HG03175 (cell line): ENCODE measurements around the gene LCN12.

Experiments used
- ATAC-seq: cut with Tn5 transposase; IDR thresholded peaks from one replicate; pipeline ENCODE4 v1.9.1; 2021; ENCODE audit warnings: mild to moderate bottlenecking, moderate library complexity; ENCODE audit not compliant: unreplicated experiment

LCN12 gene

GRCh38 chr9:136957461-136957860 is 5.4 kb downstream of the LCN12 start:
- no peak for ATAC-seq

- no peak for ATAC-seq
Measured at GRCh38 chr9:136957901-136958300, 5.8 kb downstream of the LCN12 start.

DNA sequence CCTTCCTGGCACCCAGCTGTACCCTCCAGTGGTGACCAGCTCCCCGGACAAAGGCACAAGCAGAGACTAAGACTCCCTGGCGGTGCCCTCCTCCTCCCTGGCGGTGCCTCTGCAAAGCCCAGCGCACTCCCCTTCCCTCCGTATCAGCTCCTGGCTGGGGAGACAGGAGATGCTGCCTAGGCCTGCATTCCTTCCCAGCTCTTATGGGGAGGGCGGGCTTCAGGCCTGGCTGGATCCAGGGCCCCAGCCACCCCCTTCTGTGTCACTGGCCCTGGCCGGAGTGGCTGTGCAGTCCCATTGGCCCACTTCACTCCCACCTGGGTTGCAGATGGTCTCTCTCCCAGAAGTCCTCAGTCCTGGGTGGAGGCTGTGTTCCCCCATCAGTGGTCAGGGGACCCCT is 6.4 kb downstream of the LCN12 start:
- no peak for ATAC-seq

DNA sequence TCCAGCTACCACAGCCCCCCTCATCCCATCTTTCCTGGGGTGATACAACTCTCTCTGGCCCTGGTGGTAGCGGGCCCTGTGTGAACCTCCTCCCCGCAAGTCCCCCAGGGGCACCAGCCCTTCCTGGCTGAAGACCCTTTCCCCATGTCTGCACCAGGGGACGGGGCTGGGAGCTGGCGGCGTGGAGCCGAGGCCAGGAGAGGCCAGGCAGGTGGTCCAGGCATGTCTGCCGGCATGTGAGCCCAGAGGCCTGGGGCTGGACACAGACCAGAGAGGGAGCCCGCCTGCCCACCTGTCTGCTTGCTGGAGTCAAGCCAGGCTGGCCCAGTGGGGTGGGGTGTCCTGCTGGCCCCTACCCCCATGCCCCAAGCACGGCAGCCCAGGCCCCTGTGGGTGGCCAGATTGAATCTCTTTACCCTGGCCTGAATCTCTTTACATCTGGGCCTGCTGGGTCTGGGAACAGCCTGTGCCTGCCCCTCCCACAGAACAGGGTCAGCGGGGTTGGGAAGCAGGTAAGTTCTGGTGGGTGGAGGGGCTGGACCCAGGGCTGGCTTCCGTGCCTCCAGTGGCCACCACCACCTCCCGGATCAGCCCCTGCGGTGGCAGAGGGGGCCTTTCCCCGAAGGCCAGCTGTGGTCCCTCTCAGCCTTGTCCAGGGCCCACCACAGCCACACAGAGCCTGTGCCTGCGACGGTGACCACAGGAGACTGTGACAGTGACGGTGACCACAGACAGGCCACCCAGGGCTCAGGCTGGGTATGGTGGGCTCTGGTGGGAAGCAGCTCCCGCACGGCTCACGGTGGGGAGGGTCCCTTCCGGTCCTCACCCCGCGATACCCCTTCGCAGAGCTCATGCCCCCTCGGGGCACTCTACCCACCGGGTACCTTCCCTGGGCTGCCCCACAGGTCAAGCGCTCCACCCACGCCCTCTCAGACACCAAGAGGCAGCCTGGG is 7.1 kb downstream of the LCN12 start:
- ATAC-seq: no peak

GRCh38 chr9:136960212-136960937 is 8.3 kb downstream of the LCN12 start:
- no peak for ATAC-seq

- ATAC-seq: no peak
Measured at GRCh38 chr9:136960938-136961275, 8.8 kb downstream of the LCN12 start.

GRCh38 chr9:136961279-136962065 is 9.4 kb downstream of the LCN12 start:
- ATAC-seq: no peak

DNA sequence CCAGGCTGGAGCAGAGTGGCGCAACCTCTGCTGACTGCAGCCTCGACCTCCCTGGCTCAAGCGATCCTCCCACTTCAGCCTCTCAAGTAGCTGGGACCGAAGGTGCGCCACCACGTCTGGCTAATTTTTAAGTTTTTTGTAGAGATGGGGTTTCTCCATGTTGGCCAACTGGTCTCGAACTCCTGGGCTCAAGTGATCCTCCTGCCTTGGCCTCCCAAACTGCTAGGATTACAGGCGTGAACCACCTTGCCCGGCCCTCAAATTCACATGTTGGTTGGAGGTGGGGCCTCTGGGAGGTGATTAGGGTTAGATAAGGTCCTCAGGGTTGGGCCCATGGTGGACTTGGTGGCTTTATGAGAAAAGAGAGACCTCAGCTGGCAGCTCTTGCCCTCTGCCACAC is 10.1 kb downstream of the LCN12 start:
- no peak for ATAC-seq

DNA sequence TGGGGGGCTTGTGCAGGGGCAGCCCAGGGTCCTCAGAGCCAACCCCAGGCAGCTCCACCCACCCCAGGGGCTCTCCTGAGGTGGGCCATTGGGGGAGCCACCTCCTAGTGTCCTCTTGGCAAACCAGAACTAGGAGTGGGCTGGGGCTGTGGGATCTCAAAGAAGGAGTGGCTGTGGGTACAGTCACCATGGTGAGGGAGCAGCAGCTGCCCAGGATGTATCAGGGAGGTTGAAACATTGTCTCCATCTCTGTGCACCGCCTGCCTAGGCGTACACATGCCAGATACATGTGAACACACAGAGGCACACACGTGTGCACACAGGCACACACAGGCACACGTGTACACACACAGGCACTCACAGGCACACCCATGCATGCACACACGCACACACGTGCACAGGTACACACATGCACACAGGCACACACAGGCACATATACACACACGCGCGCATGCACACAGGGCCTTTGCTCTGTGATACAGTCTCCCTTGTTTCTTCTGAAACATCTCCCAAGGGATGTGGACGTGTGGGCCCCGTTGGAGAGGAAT is 10.7 kb downstream of the LCN12 start:
- ATAC-seq: no peak

- ATAC-seq: no peak
Measured at GRCh38 chr9:136963341-136963740, 11.3 kb downstream of the LCN12 start.

GRCh38 chr9:136963751-136964150 is 11.7 kb downstream of the LCN12 start:
- no peak for ATAC-seq

- no peak for ATAC-seq
Measured at GRCh38 chr9:136964171-136964689, 12.2 kb downstream of the LCN12 start.

- no peak for ATAC-seq
Measured at GRCh38 chr9:136964833-136965422, 12.9 kb downstream of the LCN12 start.

DNA sequence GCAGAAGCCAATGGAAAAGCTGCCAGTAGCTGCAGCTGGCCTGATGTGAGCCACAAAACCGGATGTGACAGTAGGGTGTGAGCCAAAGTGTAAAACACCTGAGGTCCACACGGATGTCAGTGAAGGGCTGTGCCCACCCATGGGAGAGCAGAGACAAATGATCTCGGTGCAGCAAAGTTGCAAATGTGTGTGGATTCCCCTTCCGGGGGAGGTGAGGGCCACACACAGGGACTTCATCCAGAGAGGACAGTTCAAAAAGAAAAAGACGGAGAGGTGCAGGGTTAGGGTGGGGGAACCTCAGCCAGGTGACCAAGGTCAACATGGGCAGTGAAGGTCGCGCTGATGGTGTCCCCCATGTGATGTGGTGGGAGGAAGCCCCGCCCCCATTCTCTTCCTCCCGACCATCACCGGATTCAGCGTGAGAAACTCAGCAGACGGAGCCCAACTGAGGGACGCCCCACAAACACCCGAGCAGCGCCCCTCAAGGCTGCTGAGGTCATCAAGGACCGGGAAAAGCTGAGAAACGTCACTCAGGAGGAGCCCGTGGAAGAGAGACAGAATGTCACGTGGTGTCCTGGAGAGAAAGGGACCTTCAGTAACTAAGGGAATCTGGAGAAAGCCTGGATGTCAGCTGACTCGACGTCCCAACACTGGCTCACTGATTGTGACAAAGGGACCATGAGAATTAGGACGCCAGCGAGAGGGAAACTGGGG is 13.9 kb downstream of the LCN12 start:
- ATAC-seq: no peak

DNA sequence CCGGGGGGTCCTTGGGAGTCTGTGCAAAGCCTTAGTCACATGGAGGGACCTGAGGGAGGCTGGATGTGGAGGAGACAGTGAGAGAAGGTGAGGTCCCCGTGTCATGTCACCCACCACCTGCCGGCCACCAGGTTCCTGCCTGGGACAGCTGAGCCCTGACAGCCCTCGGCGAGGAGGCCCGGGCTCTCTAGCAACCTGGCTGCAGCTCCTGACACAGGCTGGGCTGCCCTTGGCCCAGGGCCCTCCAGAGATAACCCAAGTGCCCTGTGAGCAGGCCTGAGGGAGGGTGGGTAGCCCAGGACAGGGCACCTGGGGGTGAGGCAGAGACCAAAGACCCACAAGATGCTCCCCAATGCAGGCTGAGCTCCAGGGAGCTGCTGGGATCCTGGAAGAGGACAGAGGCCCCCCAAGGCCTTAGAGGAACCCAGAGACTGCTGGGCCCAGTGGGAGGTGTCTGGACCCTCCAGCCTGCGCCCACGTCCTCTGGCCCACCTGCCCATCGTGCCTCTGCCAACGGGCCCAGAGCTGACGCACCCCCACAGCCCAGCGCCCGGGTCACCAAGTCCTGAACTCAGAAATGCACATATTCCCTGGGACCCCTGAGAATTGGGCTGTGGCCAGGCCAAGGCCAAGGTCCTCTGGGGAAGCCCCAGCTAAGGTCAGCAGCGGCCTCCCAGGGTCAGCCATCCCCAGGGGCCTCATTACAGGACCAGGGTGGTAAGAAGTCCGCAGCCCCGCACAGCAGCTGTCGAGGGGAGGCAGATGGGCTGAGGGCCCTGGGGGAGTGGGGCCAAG is 16.5 kb downstream of the LCN12 start:
- ATAC-seq: no peak

DNA sequence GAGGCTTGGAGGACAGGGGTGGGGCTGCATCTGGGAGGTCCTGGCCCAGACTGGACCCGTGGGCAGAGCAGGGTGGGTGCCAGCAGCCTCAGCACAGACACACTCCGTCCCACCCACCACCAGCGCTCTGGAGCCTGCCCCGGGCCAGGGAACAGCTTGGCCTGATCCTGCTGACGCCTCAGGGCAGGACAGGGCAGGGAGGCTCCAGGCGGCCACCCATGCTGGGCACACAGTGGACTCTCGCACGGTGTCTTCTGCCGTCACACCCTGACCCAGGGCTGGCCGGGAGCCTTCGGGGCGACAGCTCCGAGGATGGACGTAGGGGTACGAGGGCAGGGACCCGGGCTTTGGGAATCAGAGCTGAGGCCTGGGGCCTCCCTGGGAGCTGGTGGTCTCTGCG is 17.1 kb downstream of the LCN12 start:
- no peak for ATAC-seq

DNA sequence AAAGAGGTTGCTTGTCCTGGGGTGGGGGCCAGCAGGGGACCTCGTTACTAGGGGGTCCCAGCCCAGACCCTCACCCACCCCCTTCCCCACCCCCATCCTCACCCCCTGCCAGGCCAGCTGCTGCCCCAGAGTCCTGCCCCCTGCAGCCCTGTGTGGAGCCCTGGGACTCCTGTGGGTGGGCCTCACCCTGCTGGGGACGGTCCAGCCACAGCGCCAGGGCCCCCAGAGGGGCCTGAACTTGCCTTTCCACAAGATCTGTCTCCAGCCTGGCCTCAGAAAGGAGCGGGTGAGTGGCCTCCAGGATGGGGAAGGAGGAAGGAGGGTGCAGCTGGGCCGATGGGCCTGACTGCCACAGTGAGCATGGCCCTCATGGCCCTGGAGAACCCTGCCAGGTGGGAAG is 17.7 kb downstream of the LCN12 start:
- no peak for ATAC-seq

- no peak for ATAC-seq
Measured at GRCh38 chr9:136970361-136970760, 18.3 kb downstream of the LCN12 start.

DNA sequence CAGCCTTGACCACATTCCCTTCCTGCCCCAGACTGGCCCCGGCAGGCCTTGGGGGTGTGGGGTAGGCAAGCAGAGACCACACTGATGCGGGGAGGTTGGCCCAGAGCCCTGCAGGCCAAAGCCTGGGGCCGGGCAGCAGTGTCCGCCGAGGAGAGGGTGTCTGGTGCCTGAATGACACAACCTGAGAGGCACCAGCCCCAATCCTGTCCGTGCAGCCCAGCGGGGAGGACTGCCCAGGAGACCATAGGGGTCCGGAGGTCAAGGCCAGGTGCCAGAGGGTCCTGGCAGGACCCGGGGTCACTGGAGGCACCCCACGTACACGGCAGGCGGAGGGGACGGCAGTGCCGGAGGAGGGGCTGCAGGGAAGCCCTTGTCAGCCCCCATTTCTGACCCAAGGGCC is 19.7 kb downstream of the LCN12 start:
- no peak for ATAC-seq
